Measurements from ENCODE around the gene KRT4.
"Not testable (repeated sequence)": the region's sequence is repeated elsewhere in the genome, so short reads cannot be mapped to it uniquely, and the experiment has no call there.

Gene KRT4

GRCh38 chr12:52766351-52767019 lies 47.4 kb downstream of the KRT4 start:
- Mint-ChIP-seq H3K36me3 (no peaks in the 10 kb centered on the region), H3K4me3 (no peak overlapping the region), H3K4me1 (no peaks in the 10 kb centered on the region), H3K27ac (no peak overlapping the region), H3K9me3 (peaks cover 2% of the 10 kb centered on the region), H3K27me3 (peaks cover 13% of the 10 kb centered on the region)
- DNase-seq = no peak
- CTCF ChIA-PET = interaction anchor here (0.6 kb wide), 1 partner anchor 34 kb away, joined by 4 read pairs; no protein-coding TSS in a partner anchor

- DNase-seq = no peak
- Mint-ChIP-seq H3K9me3 (peaks cover 9% of the 10 kb centered on the region), H3K4me3 (no peak overlapping the region), H3K27ac (no peak overlapping the region), H3K4me1 (no peaks in the 10 kb centered on the region), H3K36me3 (no peaks in the 10 kb centered on the region), H3K27me3 (peaks cover 10% of the 10 kb centered on the region)
- CTCF ChIA-PET = interaction anchor here (0.6 kb wide), 1 partner anchor 35 kb away, joined by 4 read pairs; no protein-coding TSS in a partner anchor
These were observed 48.2 kb downstream of the KRT4 start for GRCh38 chr12:52765702-52766101.

- Mint-ChIP-seq H3K27ac (no peak overlapping the region), H3K4me3 (no peak overlapping the region), H3K36me3 (no peaks in the 10 kb centered on the region), H3K27me3 (peaks cover 10% of the 10 kb centered on the region), H3K4me1 (no peaks in the 10 kb centered on the region), H3K9me3 (peaks cover 13% of the 10 kb centered on the region)
- DNase-seq = no peak
- CTCF ChIA-PET = no interaction called here
These were observed 49.9 kb downstream of the KRT4 start for GRCh38 chr12:52763991-52764390.

GRCh38 chr12:52763036-52763659 lies 50.8 kb downstream of the KRT4 start:
- CTCF ChIA-PET = no interaction called here
- peaks cover 10% of the 10 kb centered on the region for H3K27me3 Mint-ChIP-seq
- DNase-seq = no peak
- no peak overlapping the region for H3K4me3 Mint-ChIP-seq
- no peaks in the 10 kb centered on the region for H3K36me3 Mint-ChIP-seq
- peaks cover 13% of the 10 kb centered on the region for H3K9me3 Mint-ChIP-seq
- H3K27ac Mint-ChIP-seq = no peak overlapping the region
- no peaks in the 10 kb centered on the region for H3K4me1 Mint-ChIP-seq

GRCh38 chr12:52761802-52762201 lies 52.1 kb downstream of the KRT4 start:
- CTCF ChIA-PET = no interaction called here
- H3K4me1 Mint-ChIP-seq = no peaks in the 10 kb centered on the region
- H3K27ac Mint-ChIP-seq = no peak overlapping the region
- no peaks in the 10 kb centered on the region for H3K36me3 Mint-ChIP-seq
- no peak for DNase-seq
- peaks cover 13% of the 10 kb centered on the region for H3K9me3 Mint-ChIP-seq
- H3K4me3 Mint-ChIP-seq = no peak overlapping the region
- H3K27me3 Mint-ChIP-seq = peaks cover 10% of the 10 kb centered on the region

GRCh38 chr12:52761218-52761617 lies 52.7 kb downstream of the KRT4 start:
- H3K9me3 Mint-ChIP-seq = peaks cover 13% of the 10 kb centered on the region
- CTCF ChIA-PET, H3K4me3 Mint-ChIP-seq, H3K4me1 Mint-ChIP-seq, H3K36me3 Mint-ChIP-seq, H3K27ac Mint-ChIP-seq, H3K27me3 Mint-ChIP-seq, DNase-seq: not testable (repeated sequence)

GRCh38 chr12:52760623-52761022 lies 53.3 kb downstream of the KRT4 start:
- no peak for DNase-seq
- Mint-ChIP-seq H3K27ac (no peak overlapping the region), H3K36me3 (no peaks in the 10 kb centered on the region), H3K27me3 (peaks cover 6% of the 10 kb centered on the region), H3K4me3 (no peak overlapping the region), H3K4me1 (no peaks in the 10 kb centered on the region), H3K9me3 (peaks cover 13% of the 10 kb centered on the region)
- CTCF ChIA-PET = no interaction called here

- CTCF ChIA-PET = interaction anchor here (1.3 to 1.4 kb wide), 2 partner anchors 176 to 178 kb away, joined by 3 to 4 read pairs; no protein-coding TSS in a partner anchor
- Mint-ChIP-seq H3K27ac (no peak overlapping the region), H3K4me1 (no peaks in the 10 kb centered on the region), H3K27me3 (peaks cover 9% of the 10 kb centered on the region), H3K4me3 (no peak overlapping the region), H3K9me3 (peaks cover 13% of the 10 kb centered on the region), H3K36me3 (no peaks in the 10 kb centered on the region)
- no peak for DNase-seq
These were observed 54.2 kb downstream of the KRT4 start for GRCh38 chr12:52759695-52760094.

- CTCF ChIA-PET = interaction anchor here (1.3 to 1.4 kb wide), 2 partner anchors 176 to 177 kb away, joined by 3 to 4 read pairs; no protein-coding TSS in a partner anchor
- H3K9me3 Mint-ChIP-seq = peaks cover 13% of the 10 kb centered on the region
- H3K4me3 Mint-ChIP-seq = no peak overlapping the region
- H3K4me1 Mint-ChIP-seq = no peaks in the 10 kb centered on the region
- H3K27ac Mint-ChIP-seq = no peak overlapping the region
- DNase-seq = no peak
- H3K27me3 Mint-ChIP-seq = peaks cover 9% of the 10 kb centered on the region
- H3K36me3 Mint-ChIP-seq = no peaks in the 10 kb centered on the region
These were observed 54.7 kb downstream of the KRT4 start for GRCh38 chr12:52759218-52759617.

GRCh38 chr12:52757449-52758176 lies 56.3 kb downstream of the KRT4 start:
- H3K9me3 Mint-ChIP-seq = peaks cover 13% of the 10 kb centered on the region
- no peaks in the 10 kb centered on the region for H3K36me3 Mint-ChIP-seq
- H3K27me3 Mint-ChIP-seq = peaks cover 15% of the 10 kb centered on the region
- no peaks in the 10 kb centered on the region for H3K4me1 Mint-ChIP-seq
- no peak overlapping the region for H3K4me3 Mint-ChIP-seq
- H3K27ac Mint-ChIP-seq = no peak overlapping the region
- DNase-seq = no peak
- CTCF ChIA-PET = no interaction called here

Measured in activated naive CD4-positive, alpha-beta T cell treated with anti-CD3 and anti-CD28 coated beads, Interleukin-2, amount 10 ng/mL, durations not matched to agents 7 days and 5 days (primary cell).